Suppressor macrophage (primary cell): Measurements from ENCODE around the gene CEND1.

Experiments used
- DNase-seq, 4 experiments: peaks; one replicate each; pipeline ENCODE4 v3.0.0-alpha.2; 2020 to 2022

The CEND1 gene

GRCh38 chr11:827146-827896 is 37.4 kb upstream of the CEND1 start:
- DNase-seq = peak in 1 of 4 experiments; percentile 38

GRCh38 chr11:826836-827145 is 36.9 kb upstream of the CEND1 start:
- DNase-seq = no peak

- DNase-seq = no peak
Observed at GRCh38 chr11:826227-826621, 36.3 kb upstream of the CEND1 start.

DNA sequence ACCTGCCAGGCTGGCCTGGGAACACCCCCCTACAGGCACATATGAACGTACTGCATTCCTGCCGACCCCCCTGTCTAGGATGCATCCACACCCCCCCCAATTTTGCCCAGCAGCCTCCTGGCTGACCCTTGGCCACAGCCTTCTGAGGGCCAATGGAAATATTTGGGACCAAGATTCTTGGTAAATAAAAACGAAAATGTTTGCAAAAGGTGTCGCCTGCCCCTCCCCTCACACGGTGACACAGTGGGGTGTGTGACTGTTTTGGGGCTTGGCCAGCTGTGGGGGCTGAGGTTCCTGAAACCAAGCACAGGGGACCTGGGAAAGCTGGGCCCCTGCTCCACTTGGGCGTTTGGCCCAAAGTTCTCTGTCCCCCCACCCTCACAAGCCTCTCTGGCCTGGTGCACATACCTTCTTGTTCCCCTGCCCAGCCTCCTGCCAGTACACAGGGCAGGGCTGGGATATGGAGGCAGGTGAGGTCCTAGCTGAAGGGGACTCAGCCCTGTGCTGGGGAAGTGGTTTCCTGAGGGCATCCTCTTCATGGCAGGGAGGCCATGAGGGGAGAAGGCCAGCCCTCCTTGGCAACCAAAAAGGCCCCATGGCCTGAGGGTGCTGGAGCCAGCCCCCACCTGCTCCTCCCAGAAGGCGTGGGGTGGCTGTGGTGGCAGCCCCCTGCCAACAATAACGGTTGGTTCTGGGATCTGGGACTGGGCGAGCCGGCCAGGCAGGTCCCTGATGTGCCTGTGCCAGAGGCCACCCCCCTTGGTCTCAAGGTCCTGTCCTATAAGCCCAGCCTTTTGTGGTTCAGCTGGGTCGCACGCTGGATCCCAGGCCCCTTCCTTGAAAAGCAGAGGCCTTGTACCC is 35.7 kb upstream of the CEND1 start:
- no peak for DNase-seq

GRCh38 chr11:824942-825341 is 35.1 kb upstream of the CEND1 start:
- DNase-seq = no peak

DNA sequence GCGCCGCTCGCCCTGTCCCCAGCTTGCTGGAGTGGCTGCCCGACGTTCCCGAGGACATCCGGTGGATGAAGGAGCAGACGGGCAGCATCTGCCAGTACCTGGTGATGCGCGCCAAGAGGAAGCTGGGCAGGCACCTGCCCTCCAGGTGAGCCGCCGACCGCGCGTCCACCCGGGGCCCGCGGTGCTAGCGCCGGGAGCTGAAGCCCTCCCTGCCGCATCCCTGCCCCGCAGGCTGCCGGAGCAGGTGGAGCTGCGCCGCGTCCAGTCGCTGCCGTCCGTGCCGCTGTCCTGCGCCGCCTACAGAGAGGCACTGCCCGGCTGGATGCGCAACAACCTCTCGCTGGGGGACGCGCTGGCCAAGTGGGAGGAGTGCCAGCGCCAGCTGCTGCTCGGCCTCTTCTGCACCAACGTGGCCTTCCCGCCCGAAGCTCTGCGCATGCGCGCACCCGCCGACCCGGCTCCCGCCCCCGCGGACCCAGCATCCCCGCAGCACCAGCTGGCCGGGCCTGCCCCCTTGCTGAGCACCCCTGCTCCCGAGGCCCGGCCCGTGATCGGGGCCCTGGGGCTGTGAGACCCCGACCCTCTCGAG is 34.5 kb upstream of the CEND1 start:
- no peak for DNase-seq

GRCh38 chr11:823441-824291 is 33.8 kb upstream of the CEND1 start:
- no peak for DNase-seq

DNA sequence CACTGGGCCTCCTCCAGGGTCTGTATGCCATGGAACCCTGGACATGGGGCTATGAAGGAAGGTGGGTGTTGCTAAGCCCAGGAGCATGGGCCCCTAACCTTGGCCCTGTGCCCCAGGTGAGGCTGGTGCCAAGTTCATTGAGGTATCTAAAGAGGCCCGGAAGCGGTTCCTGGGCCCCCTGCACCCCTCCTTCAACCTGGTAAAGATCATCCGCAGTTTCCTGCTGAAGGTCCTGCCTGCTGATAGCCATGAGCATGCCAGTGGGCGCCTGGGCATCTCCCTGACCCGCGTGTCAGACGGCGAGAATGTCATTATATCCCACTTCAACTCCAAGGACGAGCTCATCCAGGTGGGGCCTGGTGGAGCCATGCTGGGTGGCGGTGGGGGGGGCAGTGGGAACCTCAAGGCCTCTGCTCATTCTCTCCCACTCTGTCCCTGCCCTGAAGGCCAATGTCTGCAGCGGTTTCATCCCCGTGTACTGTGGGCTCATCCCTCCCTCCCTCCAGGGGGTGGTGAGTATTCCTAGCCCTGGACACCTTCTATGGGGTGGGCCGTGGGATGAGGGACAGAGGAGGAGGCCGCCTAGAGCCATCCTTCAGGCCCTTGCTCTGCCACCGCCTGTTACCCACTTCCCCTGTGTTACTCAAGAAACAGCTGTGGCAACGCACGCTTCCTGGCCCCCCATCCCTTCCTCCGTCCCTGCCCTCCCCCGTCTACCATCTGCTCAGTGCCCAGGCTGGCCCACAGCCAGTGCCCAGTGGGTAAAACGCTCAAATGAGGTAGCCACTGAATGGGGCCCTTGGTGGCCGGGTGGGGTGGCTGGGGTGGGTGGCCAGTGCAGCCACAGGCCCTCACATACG is 31.9 kb upstream of the CEND1 start:
- DNase-seq = peak; percentile 62 to 82 (median 77)

- peak; percentile 81 to 90 (median 88) for DNase-seq
Observed at GRCh38 chr11:820655-821511, 31.0 kb upstream of the CEND1 start.

DNA sequence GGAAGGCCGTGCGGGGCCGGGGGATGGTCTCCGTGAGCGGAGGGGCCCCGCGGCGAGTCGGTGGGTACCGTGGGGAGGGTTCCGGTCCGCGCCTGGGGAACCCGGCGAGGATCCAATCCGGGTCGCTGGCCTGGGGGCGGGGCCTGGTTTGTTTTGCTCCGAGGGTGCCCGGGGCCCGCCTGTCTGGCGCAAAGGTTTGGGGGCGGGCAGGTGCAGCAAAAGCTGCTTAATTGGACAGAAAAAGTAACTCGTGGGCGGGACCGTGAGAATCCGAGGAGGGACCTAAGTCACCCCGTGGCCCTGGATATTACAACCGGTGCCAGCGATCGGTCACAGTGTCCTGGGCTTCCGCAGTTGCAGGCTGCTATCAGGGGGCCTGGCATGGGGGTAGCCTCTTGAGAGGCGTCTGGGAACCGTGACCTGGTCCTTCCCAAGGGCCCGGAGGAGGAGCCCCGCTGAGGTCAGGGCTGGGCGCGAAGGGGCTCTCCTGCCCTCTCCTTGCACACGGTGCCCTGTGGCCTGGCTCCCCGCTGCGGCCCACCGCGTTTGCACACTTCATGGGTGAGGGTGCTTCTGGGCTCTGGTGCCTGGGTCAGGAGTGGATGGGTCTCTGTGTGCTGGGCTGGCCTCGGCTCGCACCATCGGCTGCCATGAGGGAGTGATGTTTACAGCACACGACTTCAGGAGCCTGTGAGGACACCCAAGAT is 30.2 kb upstream of the CEND1 start:
- DNase-seq = peak; percentile 82 to 95 (median 88)

DNA sequence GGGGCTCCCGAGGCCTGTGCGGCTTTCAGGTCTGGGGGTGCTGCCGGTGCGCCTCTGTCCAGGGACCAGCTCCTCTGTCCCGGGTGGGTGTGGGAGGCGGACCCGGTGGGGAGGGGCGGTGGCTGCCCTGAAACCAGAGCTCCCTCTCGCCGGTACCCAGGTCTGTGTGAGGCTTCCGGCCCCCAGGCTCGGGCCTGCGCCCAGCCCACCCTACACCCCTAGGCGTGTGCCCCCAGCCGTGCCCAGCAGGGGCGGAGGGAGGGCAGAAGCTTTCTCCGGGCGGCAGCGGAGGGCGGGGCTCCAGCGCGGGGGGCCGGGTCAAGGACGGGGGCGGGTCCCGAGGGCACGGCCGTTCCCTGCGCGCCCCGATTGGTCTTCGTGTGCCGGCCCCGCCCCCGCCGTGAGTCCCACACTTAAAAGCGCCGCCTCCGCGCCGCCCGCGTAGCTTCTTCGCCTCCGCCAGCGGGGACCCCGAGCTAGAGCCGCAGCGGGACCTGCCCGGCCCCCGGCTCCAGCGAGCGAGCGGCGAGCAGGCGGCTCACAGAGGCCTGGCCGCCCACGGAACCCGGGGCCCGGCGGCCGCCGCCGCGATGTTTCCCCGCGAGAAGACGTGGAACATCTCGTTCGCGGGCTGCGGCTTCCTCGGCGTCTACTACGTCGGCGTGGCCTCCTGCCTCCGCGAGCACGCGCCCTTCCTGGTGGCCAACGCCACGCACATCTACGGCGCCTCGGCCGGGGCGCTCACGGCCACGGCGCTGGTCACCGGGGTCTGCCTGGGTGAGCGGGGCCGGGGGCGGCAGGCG is 29.4 kb upstream of the CEND1 start:
- peak; percentile 93 to 98 (median 96) for DNase-seq

- peak in 1 of 4 experiments; percentile 34 for DNase-seq
Observed at GRCh38 chr11:818396-819128, 28.7 kb upstream of the CEND1 start, which contains the start of gene PNPLA2. Gene PNPLA2, plus strand, starts transcription at chr11:818914. Its CDS starts 805 bp downstream, at chr11:819719.

DNA sequence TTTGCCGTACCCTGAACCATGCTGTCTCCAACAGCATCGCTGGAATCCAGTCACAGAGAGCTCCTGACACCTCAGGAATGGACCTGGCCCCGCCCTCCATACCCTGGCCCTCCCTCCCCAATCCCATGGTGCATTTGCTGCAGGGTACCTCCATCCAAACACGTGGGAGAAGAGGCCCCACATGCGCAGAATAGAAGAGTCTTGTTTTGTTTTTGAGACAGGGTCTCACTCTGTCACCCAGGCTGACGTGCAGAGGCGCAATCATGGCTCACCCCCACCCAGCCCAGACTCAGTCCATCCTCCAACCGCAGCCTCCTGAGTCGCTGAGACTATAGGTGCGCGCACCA is 26.5 kb upstream of the CEND1 start:
- no peak for DNase-seq

DNA sequence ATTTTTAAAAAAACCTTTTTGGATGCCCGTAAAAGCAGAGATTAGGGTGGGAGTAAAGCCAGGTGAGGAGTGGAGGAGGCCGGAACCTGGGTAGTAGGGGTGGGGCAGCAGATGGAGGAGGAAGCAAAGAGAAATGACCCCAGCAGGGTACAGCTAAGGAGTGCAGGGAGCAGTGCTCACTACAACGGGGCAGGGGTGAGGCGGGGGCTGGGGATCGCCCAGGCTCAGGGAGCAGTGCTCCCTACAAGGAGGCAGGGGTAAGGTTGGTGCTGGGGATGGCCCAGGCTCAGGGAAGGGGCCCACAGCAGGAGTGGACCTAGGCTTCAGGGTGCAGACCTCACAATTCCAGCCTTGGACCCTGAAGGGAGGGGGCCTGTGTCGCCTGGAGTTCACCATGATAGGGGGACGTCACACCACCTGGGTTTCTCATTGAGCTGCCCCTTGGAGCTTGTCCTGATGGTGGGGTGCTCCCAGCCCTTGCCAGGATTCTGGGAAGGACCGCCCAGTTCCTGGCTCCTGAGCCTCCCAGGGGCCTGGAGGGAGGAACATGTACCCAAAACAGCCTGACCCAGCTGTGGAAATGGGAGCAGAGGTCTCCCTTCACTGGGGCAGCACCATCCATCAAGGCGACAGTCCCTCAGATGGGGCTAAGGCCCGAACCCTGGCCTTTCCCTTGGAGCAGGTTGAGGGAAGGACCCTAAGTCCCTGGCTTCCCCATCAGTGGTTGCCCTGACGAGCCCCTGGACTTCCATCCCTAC is 26.0 kb upstream of the CEND1 start:
- DNase-seq = no peak

DNA sequence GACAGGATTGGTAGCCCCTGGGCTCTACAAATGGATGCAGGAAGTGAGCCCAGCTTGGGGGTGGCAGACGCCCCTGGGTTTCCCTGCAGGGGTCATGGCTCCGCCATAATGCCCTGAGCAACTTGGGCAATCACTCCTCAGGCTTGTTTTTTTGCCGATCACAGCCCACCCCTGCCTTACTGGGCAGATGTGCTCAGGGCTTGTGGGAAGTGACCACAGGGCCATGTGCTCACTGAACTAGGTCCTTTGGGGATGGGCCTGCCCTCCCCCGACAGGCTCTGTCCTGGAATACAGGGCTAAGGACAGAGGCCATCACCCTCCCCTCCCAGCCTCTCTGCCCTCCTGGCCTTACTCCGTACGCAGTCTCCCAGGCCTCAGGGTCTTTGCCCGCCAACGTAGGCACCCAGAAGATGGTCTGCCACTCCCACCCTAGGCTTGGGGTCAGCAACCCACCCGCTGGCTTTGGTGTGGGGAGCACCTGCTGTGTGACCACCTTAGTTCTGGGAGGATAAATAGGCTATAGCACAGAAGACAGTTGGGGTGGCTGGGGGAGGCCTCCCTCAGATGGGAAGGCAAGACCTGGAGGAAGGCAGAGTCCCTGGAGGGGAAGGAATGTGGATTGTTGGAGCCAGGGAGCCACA is 23.7 kb upstream of the CEND1 start:
- no peak for DNase-seq

DNA sequence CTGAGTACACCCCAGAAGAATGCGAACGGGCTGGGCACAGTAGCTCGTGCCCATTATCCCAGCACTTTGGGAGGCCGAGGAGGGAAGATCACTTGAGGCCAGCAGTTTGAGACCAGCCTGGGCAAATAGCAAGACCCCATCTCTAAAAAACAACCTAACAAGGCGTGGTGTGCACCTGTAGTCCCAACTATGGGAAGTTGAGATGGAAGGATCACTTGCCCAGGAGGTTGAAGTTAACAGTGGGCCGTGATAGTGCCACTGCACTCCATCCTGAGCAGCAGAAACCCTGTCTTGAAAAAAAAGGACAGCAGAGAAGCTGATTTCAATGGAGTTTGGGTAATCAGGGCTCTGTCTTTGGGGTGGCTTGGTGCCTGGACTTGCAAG is 23.2 kb upstream of the CEND1 start:
- DNase-seq = no peak

DNA sequence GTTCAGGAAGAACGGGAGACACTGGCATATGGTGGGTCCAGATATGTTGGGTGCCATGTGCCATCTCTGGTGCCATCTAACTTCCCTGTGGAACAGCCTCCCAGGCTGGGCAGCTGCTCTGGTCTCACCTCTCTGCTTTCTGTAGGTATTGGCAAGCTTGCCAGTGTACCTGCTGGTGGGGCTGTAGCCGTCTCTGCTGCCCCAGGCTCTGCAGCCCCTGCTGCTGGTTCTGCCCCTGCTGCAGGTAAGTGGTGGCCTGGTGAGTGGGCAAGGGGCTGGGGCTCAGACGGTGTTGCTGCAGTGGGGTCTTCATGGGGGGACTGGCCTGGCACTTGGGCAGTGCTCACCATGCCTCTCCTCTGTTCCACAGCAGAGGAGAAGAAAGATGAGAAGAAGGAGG is 22.5 kb upstream of the CEND1 start:
- DNase-seq = no peak
